ENCODE data around the gene EFCAB11.

DNA sequence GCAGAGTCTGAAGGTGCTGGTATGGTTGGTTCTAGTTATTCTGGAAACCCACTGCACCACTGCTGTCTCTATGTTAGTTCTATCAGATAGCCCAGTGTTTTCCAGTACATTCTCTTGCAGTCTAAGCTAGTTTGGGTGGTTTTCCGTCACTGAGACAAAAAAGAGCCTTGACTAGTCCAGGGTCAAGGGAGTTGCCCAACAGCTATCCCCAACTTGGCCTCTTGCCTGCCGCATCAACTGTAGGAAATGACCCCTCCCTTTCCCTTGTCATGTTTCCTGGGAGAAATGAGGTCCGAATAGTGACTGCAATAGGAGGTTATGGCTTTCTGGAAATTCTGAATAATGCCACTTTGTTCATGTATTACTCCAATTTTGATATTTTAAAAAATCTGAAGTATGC, 160.4 kb downstream of the EFCAB11 start:
- TF ChIP-seq CTCF (IDR thresholded peaks at IDR 0.05; ENCODE audit: insufficient read depth, low read length) (no peak), GABPA (IDR thresholded peaks at IDR 0.05; ENCODE audit: low read depth) (no peak), POLR2AphosphoS5 (IDR thresholded peaks at IDR 0.05; ENCODE audit: low read depth) (no peak), SPI1 (IDR thresholded peaks at IDR 0.05; ENCODE audit: borderline replicate concordance, low read depth) (no peak)
- TF ChIP-seq, protein P1, sequence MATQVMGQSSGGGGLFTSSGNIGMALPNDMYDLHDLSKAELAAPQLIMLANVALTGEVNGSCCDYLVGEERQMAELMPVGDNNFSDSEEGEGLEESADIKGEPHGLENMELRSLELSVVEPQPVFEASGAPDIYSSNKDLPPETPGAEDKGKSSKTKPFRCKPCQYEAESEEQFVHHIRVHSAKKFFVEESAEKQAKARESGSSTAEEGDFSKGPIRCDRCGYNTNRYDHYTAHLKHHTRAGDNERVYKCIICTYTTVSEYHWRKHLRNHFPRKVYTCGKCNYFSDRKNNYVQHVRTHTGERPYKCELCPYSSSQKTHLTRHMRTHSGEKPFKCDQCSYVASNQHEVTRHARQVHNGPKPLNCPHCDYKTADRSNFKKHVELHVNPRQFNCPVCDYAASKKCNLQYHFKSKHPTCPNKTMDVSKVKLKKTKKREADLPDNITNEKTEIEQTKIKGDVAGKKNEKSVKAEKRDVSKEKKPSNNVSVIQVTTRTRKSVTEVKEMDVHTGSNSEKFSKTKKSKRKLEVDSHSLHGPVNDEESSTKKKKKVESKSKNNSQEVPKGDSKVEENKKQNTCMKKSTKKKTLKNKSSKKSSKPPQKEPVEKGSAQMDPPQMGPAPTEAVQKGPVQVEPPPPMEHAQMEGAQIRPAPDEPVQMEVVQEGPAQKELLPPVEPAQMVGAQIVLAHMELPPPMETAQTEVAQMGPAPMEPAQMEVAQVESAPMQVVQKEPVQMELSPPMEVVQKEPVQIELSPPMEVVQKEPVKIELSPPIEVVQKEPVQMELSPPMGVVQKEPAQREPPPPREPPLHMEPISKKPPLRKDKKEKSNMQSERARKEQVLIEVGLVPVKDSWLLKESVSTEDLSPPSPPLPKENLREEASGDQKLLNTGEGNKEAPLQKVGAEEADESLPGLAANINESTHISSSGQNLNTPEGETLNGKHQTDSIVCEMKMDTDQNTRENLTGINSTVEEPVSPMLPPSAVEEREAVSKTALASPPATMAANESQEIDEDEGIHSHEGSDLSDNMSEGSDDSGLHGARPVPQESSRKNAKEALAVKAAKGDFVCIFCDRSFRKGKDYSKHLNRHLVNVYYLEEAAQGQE (IDR thresholded peaks at IDR 0.05; ENCODE audit: insufficient replicate concordance, low read depth): no peak
